H1 (cell line): ENCODE measurements around the gene RNF13. TPM values are rescaled to one million over a fixed set of nuclear protein-coding genes. Genes with fewer than 3 reads are reported as not detected.

ENCODE experiments used
- ATF3 ChIP-seq: IDR thresholded peaks from 2 replicates; pipeline ENCODE4 v1.6.1; 2011; ENCODE audit warnings: low read depth, mild to moderate bottlenecking, low read length; ENCODE audit not compliant: insufficient read depth
- CHD7 ChIP-seq: fragments of 300-600 bp; sonication (generic); IDR thresholded peaks from 2 replicates; pipeline ENCODE4 v1.7.1; 2012; ENCODE audit warnings: low read length, moderate library complexity, mild to moderate bottlenecking, inconsistent platforms; ENCODE audit not compliant: insufficient replicate concordance
- GABPA ChIP-seq: IDR thresholded peaks from 2 replicates; pipeline ENCODE4 v1.6.1; 2011; ENCODE audit warnings: mild to moderate bottlenecking, low read length, moderate library complexity, borderline replicate concordance; ENCODE audit not compliant: insufficient read depth
- KDM4A ChIP-seq: IDR thresholded peaks from one replicate; pipeline ENCODE4 v1.7.1; 2012; ENCODE audit warnings: low read depth, mild to moderate bottlenecking, moderate library complexity, low read length, inconsistent platforms; ENCODE audit not compliant: severe bottlenecking
- NANOG ChIP-seq: IDR thresholded peaks from 2 replicates; pipeline ENCODE4 v1.6.1; 2011; ENCODE audit warnings: low read length, low read depth, mild to moderate bottlenecking, inconsistent platforms; ENCODE audit not compliant: insufficient read depth, poor library complexity, severe bottlenecking
- SP1 ChIP-seq: IDR thresholded peaks from 2 replicates; pipeline ENCODE4 v1.6.1; 2011; ENCODE audit warnings: low read depth, low read length
- polyA plus RNA-seq, 7 experiments: library from polyadenylated mRNA; depleted of rRNA in 3 of 7; stranded (reverse) in 5 of 7; unstranded in 2 of 7; fragments of >200 nt in 5 of 7; fragments of 200-250 nt in 2 of 7; gene quantifications; 1 replicate in 5 of 7; 2 replicates in 1 of 7; 4 replicates in 1 of 7; pipeline versions ENCODE4 v1.2.1 to v1.2.3, GENCODE V29; 2011 to 2013; ENCODE audit warnings: missing spikeins in 2 of 7, mixed read lengths in 2 of 7
- total RNA-seq: library from RNA; stranded (reverse); fragmentation: NEBNext Ultra II Directional; extraction: Animal tissue kit (Norgen Biotek cat#: 25700); gene quantifications from 2 replicates; pipeline ENCODE4 v1.2.1, GENCODE V29; 2021
- TF ChIP-seq, protein P1 (sequence below): IDR thresholded peaks from 2 replicates; pipeline ENCODE4 v1.6.1; 2012; ENCODE audit warnings: inconsistent platforms

Gene RNF13
- total and polyA plus RNA-seq, 2 of the 8 experiments (the other 6 are each of a cell fraction or from before 2014, with no cell fraction given) = 19.4 to 35.4 TPM

DNA sequence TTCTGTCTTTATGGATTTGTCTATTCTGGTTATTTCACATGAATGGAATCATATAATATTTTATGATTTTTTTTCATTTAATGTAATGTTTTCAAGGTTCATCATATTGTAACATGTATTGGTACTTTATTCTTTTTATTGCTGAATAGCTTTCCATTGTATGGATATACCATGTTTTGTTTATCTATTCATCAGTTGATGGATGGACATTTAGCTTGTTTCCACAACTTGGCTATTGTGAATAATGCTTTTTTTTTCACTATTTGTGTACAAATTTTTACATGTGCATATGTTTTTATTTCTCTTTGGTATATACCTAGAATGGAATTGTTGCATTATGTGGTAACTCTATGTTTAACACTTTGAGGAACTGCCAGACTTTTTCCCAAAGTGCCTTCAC is 93.0 kb downstream of the RNF13 start (continued):
- no peak for TF ChIP-seq CHD7
- no peak for TF ChIP-seq NANOG
- TF ChIP-seq ATF3 = no peak
- TF ChIP-seq SP1 = no peak
- no peak for TF ChIP-seq GABPA
- no peak for TF ChIP-seq KDM4A
- TF ChIP-seq, protein P1, sequence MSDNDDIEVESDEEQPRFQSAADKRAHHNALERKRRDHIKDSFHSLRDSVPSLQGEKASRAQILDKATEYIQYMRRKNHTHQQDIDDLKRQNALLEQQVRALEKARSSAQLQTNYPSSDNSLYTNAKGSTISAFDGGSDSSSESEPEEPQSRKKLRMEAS = no peak
